ENCODE results near the gene SHISA4.

SHISA4 gene

GRCh38 chr1:201880928-201881571, 7.6 kb upstream of the SHISA4 start:
- DNase-seq (ENCODE audit: low read depth): no peak

GRCh38 chr1:201881617-201882016, 7.1 kb upstream of the SHISA4 start:
- H3K4me3 ChIP-seq (replicated peaks; ENCODE audit: low read depth, low read length): no peak overlapping the region
- DNase-seq (ENCODE audit: low read depth): no peak
- no peak for TF ChIP-seq CTCF (IDR thresholded peaks at IDR 0.05; ENCODE audit: low read length, missing control alignments)

More at GRCh38 chr1:201880928-201881571, 7.6 kb upstream of the SHISA4 start:
- TF ChIP-seq CTCF (IDR thresholded peaks at IDR 0.05; ENCODE audit: low read length, missing control alignments): no peak
- no peak overlapping the region for H3K4me3 ChIP-seq (replicated peaks; ENCODE audit: low read depth, low read length)

- peak; percentile 1 for TF ChIP-seq CTCF (IDR thresholded peaks at IDR 0.05; ENCODE audit: low read length, missing control alignments)
- no peak overlapping the region for H3K4me3 ChIP-seq (replicated peaks; ENCODE audit: low read depth, low read length)
- DNase-seq (ENCODE audit: low read depth): peak; percentile 32
These were observed 6.0 kb upstream of the SHISA4 start for GRCh38 chr1:201882665-201883132.

- no peak for TF ChIP-seq CTCF (IDR thresholded peaks at IDR 0.05; ENCODE audit: low read length, missing control alignments)
- H3K4me3 ChIP-seq (replicated peaks; ENCODE audit: low read depth, low read length): no peak overlapping the region
- DNase-seq (ENCODE audit: low read depth): no peak
These were observed 5.4 kb upstream of the SHISA4 start for GRCh38 chr1:201883266-201883665.

GRCh38 chr1:201883786-201884185, 4.9 kb upstream of the SHISA4 start:
- no peak overlapping the region for H3K4me3 ChIP-seq (replicated peaks; ENCODE audit: low read depth, low read length)
- peak; percentile 46 for DNase-seq (ENCODE audit: low read depth)
- no peak for TF ChIP-seq CTCF (IDR thresholded peaks at IDR 0.05; ENCODE audit: low read length, missing control alignments)

GRCh38 chr1:201884425-201884824, 4.3 kb upstream of the SHISA4 start:
- TF ChIP-seq CTCF (IDR thresholded peaks at IDR 0.05; ENCODE audit: low read length, missing control alignments): no peak
- no peak overlapping the region for H3K4me3 ChIP-seq (replicated peaks; ENCODE audit: low read depth, low read length)
- DNase-seq (ENCODE audit: low read depth): no peak

- DNase-seq (ENCODE audit: low read depth): peak; percentile 40
- no peak overlapping the region for H3K4me3 ChIP-seq (replicated peaks; ENCODE audit: low read depth, low read length)
- TF ChIP-seq CTCF (IDR thresholded peaks at IDR 0.05; ENCODE audit: low read length, missing control alignments): no peak
These were observed 3.1 kb upstream of the SHISA4 start for GRCh38 chr1:201885531-201886075.

Data from fibroblast of pulmonary artery (primary cell).